ENCODE measurements around the gene GOLT1A.
A peak's percentile ranks its signal among the peaks of the same experiment; 100 is the strongest.

GOLT1A gene

DNA sequence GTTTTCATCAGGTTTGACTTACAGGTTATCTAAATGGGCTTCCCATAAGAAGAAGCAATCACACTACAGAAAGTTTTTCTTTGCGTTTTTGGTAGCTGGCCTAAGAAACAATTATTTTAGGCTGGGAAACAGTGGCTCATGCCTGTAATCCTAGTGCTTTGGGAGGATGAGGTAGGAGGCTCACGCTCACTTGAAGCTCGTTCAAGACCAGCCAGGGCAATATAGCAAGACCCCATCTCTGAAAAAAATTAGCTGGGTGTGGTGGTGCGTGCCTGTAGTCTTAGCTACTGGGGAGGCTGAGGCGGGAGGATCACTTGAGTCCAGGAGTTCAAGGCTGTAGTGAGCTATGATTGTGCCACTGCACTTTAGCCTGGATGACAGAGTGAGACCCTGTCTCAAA, 46.1 kb downstream of the GOLT1A start:
- TF ChIP-seq, protein P1, sequence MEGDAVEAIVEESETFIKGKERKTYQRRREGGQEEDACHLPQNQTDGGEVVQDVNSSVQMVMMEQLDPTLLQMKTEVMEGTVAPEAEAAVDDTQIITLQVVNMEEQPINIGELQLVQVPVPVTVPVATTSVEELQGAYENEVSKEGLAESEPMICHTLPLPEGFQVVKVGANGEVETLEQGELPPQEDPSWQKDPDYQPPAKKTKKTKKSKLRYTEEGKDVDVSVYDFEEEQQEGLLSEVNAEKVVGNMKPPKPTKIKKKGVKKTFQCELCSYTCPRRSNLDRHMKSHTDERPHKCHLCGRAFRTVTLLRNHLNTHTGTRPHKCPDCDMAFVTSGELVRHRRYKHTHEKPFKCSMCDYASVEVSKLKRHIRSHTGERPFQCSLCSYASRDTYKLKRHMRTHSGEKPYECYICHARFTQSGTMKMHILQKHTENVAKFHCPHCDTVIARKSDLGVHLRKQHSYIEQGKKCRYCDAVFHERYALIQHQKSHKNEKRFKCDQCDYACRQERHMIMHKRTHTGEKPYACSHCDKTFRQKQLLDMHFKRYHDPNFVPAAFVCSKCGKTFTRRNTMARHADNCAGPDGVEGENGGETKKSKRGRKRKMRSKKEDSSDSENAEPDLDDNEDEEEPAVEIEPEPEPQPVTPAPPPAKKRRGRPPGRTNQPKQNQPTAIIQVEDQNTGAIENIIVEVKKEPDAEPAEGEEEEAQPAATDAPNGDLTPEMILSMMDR (IDR thresholded peaks at IDR 0.05; ENCODE audit: low read depth, low read length): no peak

DNA sequence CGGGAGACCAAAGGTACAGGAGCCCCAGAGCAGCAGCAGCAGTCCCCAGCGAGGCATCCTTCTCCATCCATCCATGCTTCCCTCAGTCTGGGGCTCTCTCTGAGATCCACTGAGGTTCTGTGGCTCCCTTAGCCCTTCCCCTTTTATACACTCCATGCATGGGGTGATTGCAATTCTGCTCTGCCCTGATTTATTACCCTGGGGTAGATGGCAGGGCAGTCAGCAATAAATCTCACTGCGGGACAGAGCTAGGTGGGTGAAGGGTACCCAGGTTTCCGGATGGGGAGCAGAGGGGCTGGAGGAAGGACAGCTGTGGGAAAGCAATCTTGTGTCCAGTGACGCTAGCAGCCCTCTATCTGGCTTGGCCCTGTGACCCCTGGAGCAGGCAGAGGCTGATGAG, 47.6 kb downstream of the GOLT1A start, which contains the start of gene REN:
Gene REN, minus strand, starts transcription at position 119 of the 400 bp plus-strand sequence. Its CDS starts 44 bp downstream, at position 75.
- TF ChIP-seq, protein P1 (IDR thresholded peaks at IDR 0.05; ENCODE audit: low read depth, low read length): no peak
- no peak for DNase-seq (ENCODE audit: extremely low read depth, low read depth)

More for the DNA sequence above, 46.1 kb downstream of the GOLT1A start:
- DNase-seq (ENCODE audit: extremely low read depth, low read depth): no peak

DNA sequence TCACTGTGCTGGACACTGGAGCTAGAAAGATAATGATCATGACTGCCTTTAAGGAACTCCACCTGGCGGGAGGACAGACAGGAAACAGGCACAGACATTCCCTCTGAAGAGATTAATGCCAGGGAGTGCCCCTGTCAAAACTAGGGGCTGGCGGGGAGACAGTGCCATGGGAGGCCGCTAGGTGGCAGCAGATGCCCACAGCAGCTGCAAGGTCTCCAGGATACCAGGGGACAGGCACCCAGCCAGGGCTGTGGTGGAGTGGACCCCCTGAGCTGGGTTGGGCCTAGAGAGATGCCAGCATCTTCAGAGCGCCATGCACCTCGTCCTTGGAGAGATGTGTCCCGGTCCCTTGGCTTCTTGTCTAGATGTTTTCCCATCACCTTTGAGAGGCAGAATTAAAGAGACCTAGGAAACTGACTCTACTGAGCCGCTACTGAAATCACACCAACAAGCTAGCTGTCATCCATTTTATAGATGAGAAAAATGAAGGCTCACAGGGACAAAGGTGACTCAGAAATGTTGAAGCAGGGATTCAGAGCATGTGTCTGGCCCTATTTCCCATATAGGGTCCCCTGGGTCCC, 51.2 kb downstream of the GOLT1A start:
- peak; percentile 15 for DNase-seq (ENCODE audit: extremely low read depth, low read depth)
- TF ChIP-seq, protein P1 (IDR thresholded peaks at IDR 0.05; ENCODE audit: low read depth, low read length): no peak; the same call in none of the 2 replicates

DNA sequence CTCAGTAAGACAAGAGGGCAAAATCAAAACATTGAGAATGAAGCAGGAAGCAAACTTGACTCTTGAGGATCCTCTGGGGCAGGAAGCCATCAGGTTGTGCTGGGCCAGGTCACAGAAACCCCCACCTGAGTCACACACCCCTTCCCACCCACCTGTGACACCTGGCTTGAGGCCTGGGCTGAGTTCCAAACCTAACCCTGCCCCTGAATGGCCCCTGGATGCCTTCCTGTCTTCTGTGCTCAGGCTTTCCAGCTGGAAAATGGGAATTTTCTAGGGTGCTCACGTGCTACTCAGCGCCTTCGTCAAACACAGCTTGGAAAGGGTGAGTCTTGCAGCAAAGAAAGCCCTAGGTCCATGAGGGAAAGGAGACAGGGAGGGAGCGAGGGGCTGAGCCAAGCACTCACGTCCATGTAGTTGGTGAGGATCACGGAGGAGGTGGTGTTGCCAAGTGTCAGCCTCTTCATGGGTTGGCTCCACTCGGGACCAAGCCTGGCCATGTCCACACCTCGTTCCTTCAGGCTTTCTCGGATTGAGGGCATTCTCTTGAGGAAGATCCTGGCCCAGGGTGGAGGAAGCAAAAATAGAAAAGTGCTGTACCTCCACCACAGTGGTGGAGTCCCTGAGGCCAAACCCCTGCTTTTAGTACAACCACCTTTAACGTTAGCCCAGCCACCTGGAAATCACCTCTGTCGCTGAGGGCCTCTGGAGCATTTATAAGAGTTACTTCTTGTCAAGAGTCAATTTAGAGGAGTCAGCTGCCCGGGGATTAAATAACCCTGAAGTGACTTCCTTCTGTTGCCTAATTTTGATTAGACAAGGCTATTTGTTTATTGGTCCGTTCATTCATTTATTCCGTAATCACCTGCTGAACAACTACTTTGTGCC, 51.9 kb downstream of the GOLT1A start:
- DNase-seq (ENCODE audit: extremely low read depth, low read depth): no peak
- TF ChIP-seq, protein P1 (IDR thresholded peaks at IDR 0.05; ENCODE audit: low read depth, low read length): no peak

DNA sequence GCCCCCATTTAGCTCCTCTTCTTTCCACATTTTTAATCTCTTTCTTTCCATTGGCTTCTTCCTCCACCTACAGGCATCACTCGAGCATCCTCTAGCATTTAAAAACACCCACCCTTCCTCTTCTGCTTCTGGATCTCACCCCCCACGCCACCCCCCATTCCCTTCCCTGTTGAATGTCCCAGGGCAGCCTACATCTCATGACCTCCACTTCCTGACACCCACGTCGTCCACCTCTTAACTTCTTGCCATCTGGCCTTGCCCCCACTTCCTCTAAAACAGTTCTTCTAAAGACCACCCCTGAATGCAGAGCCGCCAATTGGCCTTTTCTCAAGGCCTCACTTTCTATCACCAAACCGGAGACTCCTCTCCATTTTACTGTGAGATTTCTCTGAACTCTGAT, 55.8 kb downstream of the GOLT1A start:
- no peak for DNase-seq (ENCODE audit: extremely low read depth, low read depth)
- TF ChIP-seq, protein P1 (IDR thresholded peaks at IDR 0.05; ENCODE audit: low read depth, low read length): no peak

DNA sequence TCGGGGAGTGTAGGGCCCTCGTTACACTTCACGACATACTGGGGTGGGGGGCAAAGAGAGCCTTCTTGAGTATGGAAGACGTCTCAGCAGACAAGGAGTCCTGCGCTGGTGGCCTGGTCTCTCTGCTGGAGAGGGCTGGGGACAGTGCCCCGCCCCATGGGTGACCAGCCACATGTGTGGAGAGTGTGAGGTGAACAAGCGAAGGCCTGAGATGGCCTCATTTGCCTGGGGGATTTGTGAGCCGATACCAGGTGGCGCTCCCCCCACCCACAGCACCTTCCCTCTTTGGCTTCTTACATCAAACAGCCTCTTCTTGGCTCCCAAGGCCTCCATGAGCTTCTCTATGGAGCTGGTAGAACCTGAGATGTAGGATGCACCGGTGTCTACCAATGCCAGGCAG, 57.9 kb downstream of the GOLT1A start:
- TF ChIP-seq, protein P1 (IDR thresholded peaks at IDR 0.05; ENCODE audit: low read depth, low read length): no peak
- DNase-seq (ENCODE audit: extremely low read depth, low read depth): no peak
